HG03342 (cell line): Measurements from ENCODE around the gene LDB3.
A peak's percentile ranks its signal among the peaks of the same experiment; 100 is the strongest.
"Not testable (repeated sequence)": the region's sequence is repeated elsewhere in the genome, so short reads cannot be mapped to it uniquely, and the experiment has no call there.

ENCODE experiments used
- ATAC-seq: cut with Tn5 transposase; IDR thresholded peaks from one replicate; pipeline ENCODE4 v1.9.1; 2021; ENCODE audit warnings: mild to moderate bottlenecking, moderate library complexity; ENCODE audit not compliant: unreplicated experiment

LDB3 gene

DNA sequence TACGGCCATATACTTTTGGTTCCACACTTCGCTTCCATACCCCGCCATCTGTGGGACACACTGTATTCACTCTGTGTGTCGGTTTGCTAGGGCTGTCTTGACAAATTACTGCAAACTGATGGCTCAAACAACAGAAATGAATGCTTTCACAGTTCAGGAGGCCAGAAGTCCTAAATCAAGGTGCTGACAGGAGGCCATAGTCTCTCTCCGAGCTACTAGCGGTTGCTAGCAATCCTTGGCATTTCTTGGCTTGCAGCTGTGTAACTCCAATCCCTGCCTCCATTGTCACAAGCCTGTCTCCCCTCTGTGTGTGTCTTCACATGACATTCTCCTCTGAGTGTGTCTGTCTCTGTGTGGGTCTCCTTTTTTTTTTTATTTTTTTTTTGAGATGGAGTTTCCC is 59.2 kb downstream of the LDB3 start:
- ATAC-seq, result no peak

DNA sequence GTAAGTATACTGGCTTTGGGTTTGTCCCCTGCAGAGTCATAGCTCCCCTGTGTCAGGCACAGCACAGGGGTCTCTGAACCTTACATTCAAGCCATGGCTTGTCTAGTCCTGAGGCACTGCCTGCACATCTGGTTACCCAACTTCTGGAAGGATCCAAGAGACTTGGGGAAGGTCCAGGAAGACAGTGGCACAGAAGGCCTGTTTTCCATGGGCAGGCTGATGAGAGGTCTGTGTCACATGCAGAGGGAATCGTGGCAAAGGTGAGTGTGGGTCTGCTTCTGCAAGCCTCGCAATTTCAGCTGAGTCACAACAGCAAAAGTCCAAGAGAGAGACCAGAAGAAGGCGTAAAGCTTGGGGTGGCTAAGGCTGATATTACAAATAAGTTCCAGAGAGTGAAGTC is 59.7 kb downstream of the LDB3 start:
- ATAC-seq, result no peak

DNA sequence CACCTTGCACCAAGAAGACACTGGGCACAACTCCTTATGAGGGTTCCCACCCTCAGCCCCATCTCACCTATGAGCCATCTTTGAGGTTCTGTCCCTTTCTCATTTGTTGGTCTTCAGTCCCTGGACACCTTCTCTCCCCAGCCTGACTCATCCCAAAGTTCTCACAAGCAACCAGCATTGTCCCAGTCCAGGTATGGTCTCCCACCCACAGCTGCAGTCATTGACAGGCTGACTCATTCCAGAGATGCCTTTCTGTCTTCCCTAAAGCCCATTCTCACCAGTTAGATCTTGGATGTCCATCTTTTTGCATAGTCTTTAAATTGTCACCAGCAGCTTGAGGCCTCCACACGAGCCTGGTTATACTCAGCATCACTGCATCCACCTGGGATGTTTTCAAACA is 61.4 kb downstream of the LDB3 start:
- ATAC-seq, result no peak

DNA sequence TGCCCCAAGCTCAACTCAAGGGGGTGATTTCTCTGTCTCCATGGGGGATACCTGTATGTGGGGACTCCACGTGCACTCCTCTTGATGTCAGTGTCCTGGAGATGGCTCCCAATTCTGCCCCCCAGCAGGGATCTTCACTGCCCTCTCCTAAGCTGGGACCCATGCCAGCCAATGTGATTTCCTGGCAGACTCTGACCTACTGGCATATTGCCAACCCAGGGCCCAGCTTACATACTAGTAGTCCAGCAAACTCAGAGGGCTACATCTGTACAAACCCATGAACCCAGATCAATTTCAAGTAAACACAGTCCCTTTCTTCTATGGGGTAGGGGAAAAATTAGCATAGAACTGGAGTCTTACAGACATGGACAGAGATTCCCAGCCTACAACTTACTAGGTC is 61.9 kb downstream of the LDB3 start:
- no peak for ATAC-seq

DNA sequence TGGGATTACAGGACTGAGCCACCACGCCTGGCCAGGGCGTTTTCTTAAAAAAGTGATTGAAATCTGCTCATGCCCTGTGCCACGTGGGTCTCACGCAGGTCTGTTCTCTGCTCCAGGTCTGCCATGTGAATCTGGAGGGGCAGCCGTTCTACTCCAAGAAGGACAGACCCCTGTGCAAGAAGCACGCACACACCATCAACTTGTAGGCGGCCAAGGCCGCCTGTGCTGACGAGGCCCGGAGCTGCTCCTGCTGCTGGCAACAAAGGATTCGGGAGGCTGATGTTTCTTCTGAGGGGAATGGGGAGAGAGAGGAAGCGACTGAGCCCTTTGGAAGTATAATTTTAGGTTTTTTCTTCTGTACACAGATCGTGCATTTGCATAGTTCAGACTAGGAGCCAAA is 64.5 kb downstream of the LDB3 start:
- ATAC-seq, result no peak

DNA sequence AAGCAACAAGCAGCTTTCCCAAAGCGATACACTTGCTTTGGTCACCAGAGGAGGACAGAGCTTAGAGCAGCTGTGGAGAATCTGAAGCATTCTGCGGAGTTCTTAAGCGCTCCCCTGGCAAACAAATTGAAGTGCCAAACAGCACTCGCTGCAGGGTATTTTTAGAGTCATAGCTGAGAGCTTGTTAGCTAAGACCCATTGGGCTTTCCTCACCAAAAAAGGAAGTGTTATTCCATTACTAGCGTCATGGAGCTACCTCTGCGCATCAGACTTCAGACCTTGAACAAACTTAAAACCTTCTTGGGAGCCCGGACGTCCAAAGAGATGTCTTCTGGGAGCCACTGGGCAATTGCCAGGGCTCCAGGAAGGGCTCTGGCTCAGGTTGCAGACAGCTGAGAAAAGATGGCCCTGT is 65.0 kb downstream of the LDB3 start:
- no peak for ATAC-seq

DNA sequence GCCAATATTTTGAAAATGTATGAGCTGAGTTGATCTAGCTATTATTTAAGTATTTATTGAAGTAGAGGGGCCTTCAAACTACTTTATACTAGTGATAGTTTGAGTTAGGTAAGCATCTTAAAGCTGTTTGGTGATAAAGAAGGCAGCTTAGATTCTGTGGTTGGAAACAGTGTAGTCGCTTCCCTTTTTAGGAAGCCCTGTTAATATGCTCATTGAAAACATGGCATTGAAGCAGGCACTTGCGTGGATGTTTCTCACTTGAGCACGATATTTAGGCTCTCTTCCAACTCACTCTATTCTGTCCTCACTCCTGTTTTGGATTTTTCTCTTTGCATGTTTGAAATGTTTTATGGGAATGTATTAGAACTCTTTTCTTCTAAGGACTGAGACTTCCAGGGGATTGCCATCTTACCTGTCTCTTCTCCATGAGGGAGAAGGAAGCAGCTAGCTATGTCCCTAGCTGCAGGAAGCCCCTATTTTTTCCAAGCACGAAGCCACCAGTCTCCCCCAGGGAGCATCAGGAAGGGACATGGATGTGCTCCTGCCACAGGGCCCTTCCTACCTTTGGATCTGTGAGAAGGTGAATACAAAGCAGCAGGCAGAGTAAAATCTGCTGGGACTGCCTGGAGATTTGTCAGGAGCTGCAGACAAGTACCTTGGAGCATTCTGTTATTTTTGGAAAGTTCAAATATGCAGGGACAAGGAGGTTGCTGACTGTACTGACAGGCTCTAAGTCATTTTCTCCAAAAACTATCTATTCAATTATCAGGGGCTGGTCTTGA is 66.1 kb downstream of the LDB3 start:
- ATAC-seq, result no peak

DNA sequence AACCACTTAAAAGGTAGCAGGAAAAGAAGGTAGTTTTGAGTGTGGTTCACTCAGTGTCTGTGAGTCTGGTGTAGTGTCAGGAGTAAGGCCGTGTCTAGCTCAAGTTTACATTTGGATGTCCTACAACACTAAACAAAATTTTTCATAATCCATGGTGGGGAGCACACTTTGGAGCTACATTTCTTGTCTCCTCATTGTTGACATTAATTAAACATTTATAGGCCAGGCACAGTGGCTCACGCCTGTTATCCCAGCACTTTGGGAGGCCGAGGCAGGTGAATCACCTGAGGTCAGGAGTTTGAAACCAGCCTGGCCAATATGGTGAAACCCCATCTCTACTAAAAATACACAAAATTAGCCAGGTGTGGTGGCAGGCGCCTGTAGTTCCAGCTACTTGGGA is 67.0 kb downstream of the LDB3 start:
- not testable (repeated sequence) for ATAC-seq

DNA sequence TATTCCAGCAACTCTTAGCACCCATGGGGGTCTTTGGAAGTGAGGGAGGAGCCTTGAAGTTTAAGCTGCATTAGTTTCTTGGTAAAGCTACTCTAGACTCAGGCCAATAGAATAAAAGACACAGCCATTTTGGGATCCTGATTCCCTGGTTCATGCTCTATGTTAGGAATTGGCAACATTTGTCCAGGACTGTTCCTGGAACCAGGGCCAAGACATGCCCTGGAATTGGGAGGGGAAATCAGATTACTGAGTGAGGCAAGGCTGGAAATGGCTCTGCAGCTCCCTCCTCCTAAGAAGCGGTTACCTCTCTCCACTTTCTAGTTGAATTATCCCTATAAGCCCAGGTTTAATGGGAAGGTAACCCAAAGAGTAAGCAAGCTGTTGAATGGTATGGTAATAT is 73.9 kb downstream of the LDB3 start:
- ATAC-seq, result no peak

DNA sequence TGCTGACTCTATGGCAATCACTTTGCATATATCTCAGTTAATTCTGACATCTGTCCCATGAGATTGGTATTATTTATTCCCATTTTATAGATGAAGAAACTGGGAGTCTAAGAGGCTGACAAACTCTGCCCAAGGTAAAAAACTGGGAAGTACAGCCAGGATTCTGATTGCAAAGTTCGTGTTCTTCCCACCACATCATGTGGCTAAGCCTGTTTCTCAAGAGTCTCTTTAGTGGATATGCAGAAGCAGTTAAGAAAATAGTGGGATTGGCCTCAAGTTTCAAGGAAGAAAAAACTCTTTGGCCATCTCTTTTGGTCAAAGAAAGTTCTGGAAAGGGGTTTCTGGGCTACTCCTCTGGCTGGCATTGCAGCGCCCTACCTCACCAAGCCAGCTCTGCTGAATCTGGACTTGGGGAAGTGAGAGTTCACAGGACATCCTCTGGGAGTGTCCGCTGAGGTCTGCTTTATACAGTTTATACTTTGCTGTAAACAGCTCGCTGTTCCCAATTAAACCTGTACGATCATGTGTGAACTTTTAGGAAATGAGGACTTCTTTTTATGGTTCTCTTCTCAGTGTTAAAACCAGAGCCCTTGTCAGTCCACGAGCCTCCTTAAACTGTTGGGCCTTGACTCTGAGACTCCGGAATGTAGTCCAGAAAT is 75.9 kb downstream of the LDB3 start:
- no peak for ATAC-seq

DNA sequence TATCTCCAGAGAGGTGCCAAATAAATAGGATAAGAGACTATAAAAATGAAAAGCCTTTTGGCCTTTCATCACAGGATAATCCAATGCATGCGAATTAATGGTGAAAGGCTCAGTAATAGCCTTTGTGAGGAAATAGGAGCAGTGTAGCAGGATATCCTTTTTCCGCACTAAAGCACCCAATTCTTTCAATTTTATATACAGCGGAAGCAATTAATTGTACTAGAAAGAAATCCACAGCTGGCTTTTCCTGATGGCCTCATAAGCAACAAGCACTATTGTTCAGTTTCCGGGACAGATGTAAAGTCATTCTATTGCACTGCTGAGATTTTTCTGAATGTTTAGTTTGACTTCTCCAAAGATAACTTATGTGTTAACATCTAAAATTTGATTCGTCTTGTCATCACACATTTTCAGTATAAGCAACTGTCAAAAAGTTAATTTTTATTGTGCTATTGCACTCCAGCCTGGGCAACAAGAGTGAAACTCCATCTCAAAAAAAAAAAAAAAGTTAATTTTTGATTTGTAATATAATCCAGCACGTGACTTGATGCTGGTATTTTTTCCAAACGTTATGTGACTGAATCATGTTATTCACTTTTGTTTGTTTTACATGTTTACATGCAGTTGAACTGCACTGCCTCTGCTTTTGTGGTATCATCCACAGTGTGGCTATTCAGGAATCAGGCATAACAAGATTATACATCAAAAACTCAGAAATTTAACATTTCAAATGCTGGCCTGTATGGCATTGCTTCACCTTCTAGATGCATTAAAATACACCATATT is 79.7 kb downstream of the LDB3 start:
- ATAC-seq, result no peak

DNA sequence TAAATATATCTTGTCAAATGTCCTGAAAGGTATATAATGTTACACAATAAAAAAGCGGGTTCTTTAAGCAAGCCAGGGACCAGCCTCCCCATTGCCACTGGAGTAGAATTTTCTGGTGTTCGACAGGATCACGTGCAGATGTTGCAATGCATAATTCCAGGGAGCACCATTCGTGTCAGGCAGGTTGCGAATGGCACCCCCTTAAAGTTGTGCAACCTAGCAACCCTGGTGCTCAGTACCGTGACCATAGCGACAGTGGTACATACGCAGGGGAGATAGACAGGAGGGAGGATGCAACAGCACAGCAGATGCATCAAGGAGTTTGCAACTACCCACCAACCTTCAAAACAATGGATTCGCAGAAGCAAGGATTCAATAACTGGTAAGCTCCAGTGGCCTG is 81.5 kb downstream of the LDB3 start:
- no peak for ATAC-seq

DNA sequence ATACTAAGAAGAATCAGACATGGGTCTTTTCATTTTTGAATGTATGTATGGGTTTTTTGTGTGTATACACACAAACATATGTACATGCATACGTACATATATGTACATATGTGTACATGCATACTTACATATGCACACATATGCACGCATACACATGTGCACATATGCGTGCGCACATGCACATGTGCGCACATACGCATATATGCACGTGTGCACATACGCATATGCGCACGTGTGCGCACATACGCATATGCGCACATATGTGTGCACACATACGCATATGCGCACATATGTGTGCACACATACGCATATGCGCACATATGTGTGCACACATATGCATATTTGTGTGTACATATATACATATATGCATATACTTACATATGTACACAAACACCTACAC is 83.2 kb downstream of the LDB3 start:
- no peak for ATAC-seq

DNA sequence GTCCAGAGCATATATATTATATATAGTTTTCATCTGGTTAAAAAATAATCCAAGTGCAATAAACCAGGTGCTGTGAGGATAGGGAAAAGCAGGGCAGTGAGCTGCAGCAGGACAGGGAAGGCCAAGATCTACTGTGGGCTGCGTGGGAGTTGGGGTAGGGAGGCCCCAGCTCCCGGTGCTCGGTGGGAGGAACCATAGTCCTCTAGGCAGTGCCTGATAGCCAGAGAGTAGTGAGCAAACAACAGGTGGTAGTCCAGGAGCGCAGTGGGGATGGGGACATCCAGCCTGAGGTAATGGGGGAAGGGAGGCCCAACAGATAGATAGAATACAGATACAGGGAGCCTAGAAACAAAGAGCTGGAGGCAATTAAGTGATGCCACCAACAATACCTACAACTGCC is 84.0 kb downstream of the LDB3 start:
- ATAC-seq, result no peak

DNA sequence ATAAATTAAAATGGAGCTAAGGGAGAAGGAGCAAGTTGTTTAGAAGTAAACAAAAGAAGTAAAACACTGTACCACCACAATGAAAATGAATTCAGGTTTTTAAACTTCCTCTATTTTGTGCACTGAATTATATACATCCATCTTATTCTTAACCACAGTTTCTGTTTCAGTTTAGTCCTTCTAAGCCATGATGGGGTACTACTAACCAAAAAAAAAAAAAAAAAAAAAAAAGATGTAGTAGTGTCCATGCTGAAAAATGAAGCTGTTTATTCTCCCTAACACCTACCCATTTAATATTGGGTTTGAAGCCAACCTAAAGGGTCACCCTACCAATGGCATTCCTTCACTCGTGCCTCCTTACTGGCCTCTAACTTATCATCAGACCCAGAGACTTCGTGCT is 84.7 kb downstream of the LDB3 start:
- ATAC-seq, result peak; percentile 27

DNA sequence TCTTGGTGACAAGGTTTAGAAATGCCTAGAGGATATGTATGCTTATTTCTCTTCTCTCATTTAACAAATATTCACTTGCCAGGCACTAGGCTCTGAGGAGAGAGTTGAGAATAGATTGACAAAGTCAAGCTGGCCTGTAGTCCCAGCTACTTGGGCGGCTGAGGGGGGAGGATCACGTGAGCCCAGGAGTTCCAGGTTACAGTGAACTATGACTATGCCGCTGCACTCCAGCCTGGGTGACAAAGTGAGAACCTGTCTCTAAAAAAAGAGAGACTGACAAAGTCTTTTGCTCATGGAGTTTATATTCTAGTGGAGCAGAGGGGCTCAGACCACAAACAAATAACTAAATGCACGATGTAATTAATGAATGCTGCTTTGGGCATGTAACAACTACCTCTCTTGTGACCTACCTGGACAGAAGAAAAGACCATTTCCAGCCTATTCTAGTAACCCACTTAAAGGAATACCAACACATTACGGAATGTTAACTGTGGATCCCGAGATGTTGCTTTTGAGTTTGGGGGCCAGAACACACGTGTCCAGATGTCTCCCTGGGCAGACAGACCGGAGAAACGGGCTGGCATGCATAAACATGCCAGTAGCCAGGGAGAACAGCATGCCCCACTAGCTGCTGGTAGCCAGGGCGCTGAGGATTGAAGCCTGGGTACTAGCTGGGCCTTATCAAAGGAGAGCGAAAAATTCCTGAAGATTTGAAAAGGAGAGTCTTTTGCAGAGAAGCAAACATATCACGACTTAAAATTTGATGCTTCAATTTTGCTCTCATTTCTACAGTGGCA is 85.5 kb downstream of the LDB3 start:
- ATAC-seq, result no peak

DNA sequence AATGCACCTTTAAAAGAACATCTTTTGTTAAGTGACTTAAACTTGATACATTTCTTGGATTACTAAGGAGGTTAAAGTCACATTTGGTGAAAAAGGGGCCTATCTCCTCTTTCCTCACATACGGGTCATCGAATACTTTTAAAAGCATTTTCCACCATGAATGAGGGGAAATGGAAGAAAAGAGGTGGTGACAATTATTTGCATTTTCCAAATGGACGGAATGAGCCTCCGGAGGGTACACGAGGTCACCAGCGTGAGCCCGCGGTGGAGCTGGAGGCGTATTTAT is 87.1 kb downstream of the LDB3 start:
- no peak for ATAC-seq

DNA sequence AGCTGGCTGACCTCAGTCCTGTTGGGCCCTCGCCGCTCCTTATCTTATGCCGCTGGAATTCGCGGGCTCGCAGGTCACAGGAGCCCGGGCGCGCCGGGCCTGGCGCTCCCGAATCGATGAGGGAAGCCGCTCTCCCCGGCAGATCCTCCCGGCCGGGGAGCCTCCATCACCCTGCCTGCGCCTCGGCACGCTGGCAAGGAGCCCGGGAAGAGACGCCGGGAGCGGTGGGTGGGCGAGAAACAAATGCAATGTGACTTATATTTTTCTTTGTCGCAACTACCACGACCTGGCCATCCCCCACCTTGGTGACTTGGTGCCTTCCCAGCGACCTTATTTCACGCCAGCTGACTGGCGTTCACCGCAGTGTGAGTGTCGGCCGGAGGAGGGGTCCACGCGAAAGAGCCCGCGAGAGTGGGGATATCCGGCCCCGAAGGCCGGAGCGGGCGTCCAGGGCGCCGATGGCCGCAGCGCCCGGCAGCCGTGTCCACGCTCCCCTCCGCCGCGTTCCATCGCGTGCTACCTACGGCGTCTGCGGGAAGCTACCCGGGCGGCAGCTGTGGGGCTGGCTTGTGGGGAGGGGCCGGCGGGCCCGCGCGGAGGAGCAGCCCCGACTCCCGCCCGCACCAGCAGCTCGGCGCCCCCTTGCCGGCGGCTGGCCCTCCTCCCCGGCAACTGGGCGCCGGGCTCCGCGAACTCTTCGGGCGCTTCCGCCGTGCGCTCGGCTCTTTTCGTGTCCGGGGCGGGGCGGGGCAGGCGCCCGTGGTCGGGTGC is 87.6 kb downstream of the LDB3 start:
- ATAC-seq, result peak; percentile 78

DNA sequence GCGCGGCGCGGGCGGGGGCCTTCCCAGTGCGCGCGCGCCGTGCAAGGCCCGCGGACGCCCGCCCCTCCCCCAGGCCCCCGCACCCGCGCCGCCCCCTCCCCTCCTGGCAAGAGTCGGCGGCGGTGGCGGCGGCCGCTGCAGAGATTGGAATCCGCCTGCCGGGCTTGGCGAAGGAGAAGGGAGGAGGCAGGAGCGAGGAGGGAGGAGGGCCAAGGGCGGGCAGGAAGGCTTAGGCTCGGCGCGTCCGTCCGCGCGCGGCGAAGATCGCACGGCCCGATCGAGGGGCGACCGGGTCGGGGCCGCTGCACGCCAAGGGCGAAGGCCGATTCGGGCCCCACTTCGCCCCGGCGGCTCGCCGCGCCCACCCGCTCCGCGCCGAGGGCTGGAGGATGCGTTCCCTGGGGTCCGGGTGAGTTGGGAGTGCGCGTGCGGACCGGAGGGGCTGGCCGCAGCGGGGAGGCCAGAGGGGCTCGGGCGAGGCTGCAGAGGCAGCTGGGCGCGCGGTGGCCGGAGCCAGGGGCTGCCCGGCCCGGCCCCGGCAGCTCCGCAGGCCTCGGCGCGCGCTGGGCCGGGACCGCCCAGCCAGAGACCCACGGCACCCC is 88.3 kb downstream of the LDB3 start, which contains the start of gene BMPR1A:
Gene BMPR1A (plus strand): TSS at position 109 of the 602 bp plus-strand sequence. CDS start 119,400 bp downstream, outside the sequence.
- ATAC-seq, result peak; percentile 47
